IgD-negative memory B cell (primary cell): Measurements from ENCODE around the gene UBQLN4. TPM values are rescaled to one million over a fixed set of nuclear protein-coding genes. Genes with fewer than 3 reads are reported as not detected.

Experiments used
- H3K27ac Mint-ChIP-seq, 3 donors: one replicate each; pipeline ENCODE4 v1.8.0; 2020 to 2022; ENCODE audit warnings: mild to moderate bottlenecking in 3 of 3, mixed read lengths in 3 of 3, moderate library complexity in 1 of 3
- H3K27me3 Mint-ChIP-seq: one replicate; pipeline ENCODE4 v1.8.0; 2021; ENCODE audit warnings: mixed read lengths
- H3K36me3 Mint-ChIP-seq: one replicate; pipeline ENCODE4 v1.8.0; 2020; ENCODE audit warnings: mild to moderate bottlenecking, mixed read lengths
- H3K4me1 Mint-ChIP-seq, 3 donors: one replicate each; pipeline ENCODE4 v1.8.0; 2020 to 2022; ENCODE audit warnings: mixed read lengths in 3 of 3, mild to moderate bottlenecking in 1 of 3
- H3K4me3 Mint-ChIP-seq, 4 donors: one replicate each; pipeline ENCODE4 v1.8.0; 2020 to 2022; ENCODE audit warnings: mild to moderate bottlenecking in 4 of 4, mixed read lengths in 4 of 4, moderate library complexity in 3 of 4
- H3K9me3 Mint-ChIP-seq, 3 donors: one replicate each; pipeline ENCODE4 v1.8.0; 2020 to 2021; ENCODE audit warnings: mixed read lengths in 3 of 3, mild to moderate bottlenecking in 1 of 3
- polyA plus RNA-seq: library from polyadenylated mRNA; unstranded; fragments of 300-500 nt; fragmentation: Illumina TruSeq; gene quantifications from one replicate; pipeline ENCODE4 v1.2.3, GENCODE V29; 2021

Gene UBQLN4
- polyA plus RNA-seq, 1 donor from 2014 or later: 7.6 TPM

DNA sequence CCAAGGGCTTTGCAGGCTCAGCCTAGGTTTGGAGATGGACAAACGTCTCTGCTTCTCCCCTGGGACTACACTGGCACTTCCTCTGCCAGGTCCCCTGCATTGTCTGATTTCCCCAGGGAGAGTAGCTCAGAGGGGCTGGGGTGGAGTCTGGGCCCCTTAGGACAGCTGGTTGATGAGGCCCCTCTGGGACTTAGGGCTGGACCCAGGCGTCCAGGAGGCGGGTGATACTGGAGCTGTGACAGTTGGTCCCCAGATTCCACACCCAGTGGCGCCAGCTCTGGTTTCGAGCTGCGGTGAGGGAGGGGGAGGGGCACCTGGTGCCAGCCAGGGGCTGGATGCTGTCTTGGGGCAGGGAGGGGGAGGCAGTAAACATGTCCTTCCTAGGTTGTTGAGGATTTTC is 36.1 kb upstream of the UBQLN4 start:
- Mint-ChIP-seq H3K4me3 (no peak overlapping the region), H3K4me1 (peaks cover 0 to 8% (median 4%) of the 10 kb centered on the region in 3 donors), H3K9me3 (no peaks in the 10 kb centered on the region), H3K27ac (peak overlapping the region in 1 of 3 donors; percentile 23), H3K36me3 (no peaks in the 10 kb centered on the region), H3K27me3 (peaks cover 18% of the 10 kb centered on the region)

DNA sequence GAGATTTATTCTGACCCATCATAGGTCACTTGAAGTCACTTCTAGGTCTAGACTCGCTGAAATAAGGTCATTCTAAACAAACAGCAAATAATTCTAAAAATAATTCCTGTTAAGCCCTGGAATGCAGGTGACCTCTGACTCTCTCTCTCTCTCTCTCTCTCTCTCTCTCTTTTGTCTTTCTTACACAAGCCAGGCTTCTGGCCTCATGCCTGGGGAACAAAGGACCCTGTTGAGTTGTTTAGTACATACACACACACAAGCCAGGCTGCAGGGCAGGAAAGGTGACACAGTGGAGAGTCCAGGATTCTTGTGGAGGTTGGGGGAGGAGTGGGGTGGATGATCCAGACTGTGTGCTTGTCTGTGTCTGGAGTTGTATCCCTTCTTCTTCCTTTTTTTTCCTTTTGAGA is 32.7 kb upstream of the UBQLN4 start:
- no peaks in the 10 kb centered on the region for H3K9me3 Mint-ChIP-seq
- H3K27me3 Mint-ChIP-seq: peaks cover 28% of the 10 kb centered on the region
- no peak overlapping the region for H3K4me3 Mint-ChIP-seq
- H3K4me1 Mint-ChIP-seq: peaks cover 0 to 11% (median 6%) of the 10 kb centered on the region in 3 donors
- no peaks in the 10 kb centered on the region for H3K36me3 Mint-ChIP-seq
- no peak overlapping the region for H3K27ac Mint-ChIP-seq

GRCh38 chr1:156083800-156084790 is 30.5 kb upstream of the UBQLN4 start:
- H3K4me3 Mint-ChIP-seq: peak overlapping the region; percentile 32 to 77 (median 52)
- H3K36me3 Mint-ChIP-seq: no peaks in the 10 kb centered on the region
- peaks cover 2 to 4% (median 4%) of the 10 kb centered on the region in 3 donors for H3K4me1 Mint-ChIP-seq
- no peaks in the 10 kb centered on the region for H3K9me3 Mint-ChIP-seq
- H3K27me3 Mint-ChIP-seq: peaks cover 26% of the 10 kb centered on the region
- no peak overlapping the region for H3K27ac Mint-ChIP-seq

GRCh38 chr1:156082309-156083091 is 28.9 kb upstream of the UBQLN4 start, which contains the start of gene MEX3A:
TSS of gene MEX3A (minus strand) at chr1:156082465. CDS start at chr1:156081998, 467 bp downstream.
- Mint-ChIP-seq H3K27me3 (peaks cover 23% of the 10 kb centered on the region), H3K36me3 (no peaks in the 10 kb centered on the region), H3K27ac (peak within 1 kb of the TSS in 1 of 3 donors; percentile 12), H3K4me3 (peak within 1 kb of the TSS; percentile 74 to 96 (median 86)), H3K9me3 (no peaks in the 10 kb centered on the region), H3K4me1 (peaks cover 6 to 9% (median 6%) of the 10 kb centered on the region in 3 donors)

DNA sequence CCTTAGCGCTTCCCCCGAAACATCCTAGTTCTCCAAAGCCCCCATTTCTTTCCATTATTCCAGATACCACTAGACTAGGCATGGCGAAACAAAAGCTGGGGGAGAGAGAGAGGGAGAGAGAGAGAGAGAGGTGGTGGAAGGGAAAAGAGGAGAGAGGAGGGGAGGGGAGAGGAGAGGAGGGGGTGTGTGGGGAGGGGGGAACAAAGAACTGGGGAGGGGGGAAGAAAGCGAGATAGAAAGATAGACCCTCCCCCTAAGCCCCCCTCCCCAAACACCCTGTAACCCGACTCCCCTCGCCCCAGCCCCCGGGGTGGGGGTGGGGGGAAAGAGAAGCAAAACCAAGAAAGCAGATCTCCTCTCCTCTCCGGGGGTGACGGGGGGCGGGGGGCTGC is 28.3 kb upstream of the UBQLN4 start:
- H3K27ac Mint-ChIP-seq: peak overlapping the region in 1 of 3 donors; percentile 12
- H3K4me1 Mint-ChIP-seq: peaks cover 6 to 9% (median 6%) of the 10 kb centered on the region in 3 donors
- H3K9me3 Mint-ChIP-seq: no peaks in the 10 kb centered on the region
- H3K36me3 Mint-ChIP-seq: no peaks in the 10 kb centered on the region
- peaks cover 19% of the 10 kb centered on the region for H3K27me3 Mint-ChIP-seq
- peak overlapping the region; percentile 74 to 96 (median 86) for H3K4me3 Mint-ChIP-seq

DNA sequence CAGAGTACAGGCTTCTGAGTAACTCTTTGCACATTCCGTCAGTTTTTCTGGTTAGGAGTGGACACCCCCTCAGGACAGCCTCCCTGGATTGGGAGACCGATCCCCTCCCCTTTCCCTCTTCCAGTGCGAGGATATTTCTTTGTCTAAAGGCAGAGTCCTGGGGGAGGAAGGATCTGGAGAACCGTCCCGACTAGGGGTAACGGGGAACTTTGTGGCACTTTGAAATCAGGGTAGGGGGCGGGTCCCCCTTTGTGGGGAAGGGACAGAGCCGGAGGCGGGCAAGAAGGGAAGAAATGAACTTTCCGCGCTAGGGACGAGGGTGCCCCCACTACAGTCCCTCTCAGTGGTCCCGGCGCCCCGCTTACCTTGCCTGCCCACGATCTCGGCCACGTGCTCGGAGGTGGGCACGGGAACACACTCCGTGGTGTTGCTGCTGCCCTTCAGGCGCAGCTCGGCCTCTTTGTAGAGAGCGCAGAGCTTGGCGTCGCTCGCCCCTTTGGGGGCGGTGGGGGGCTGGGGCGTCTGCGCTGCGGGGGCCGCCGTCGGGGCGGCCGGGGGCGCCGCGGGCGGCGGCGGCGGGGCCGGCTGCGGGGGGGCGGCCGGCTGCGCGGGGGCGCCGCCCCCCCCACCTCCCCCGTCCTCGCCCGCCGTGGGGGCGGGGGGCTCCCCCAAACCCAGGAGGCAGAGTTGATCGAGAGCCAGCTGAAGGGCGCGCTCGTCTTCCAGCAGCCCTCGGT is 27.8 kb upstream of the UBQLN4 start:
- Mint-ChIP-seq H3K4me3 (peak overlapping the region; percentile 43 to 93 (median 70)), H3K9me3 (no peaks in the 10 kb centered on the region), H3K4me1 (peaks cover 6 to 9% (median 8%) of the 10 kb centered on the region in 3 donors), H3K27me3 (peaks cover 19% of the 10 kb centered on the region), H3K27ac (peak overlapping the region in 1 of 3 donors; percentile 12), H3K36me3 (no peaks in the 10 kb centered on the region)

DNA sequence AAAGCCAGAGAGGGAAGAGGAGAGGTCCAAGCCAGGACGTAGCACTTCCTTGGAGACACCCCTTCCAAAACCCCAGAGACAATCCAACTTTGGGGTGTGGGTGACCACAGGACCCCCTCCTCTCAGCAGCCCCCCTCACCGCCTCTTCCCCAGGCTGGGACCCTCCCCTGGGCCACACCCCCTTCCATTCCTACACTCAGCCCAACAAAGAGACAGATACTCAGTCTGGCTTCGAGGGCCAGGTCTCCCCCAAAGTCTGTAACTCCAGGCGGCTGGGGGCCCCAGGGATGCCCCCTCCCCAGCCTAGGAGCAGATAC is 27.2 kb upstream of the UBQLN4 start:
- Mint-ChIP-seq H3K4me1 (peaks cover 8 to 10% (median 9%) of the 10 kb centered on the region in 3 donors), H3K4me3 (peak overlapping the region in 3 of 4 donors; percentile 43 to 63 (median 59)), H3K27ac (peak overlapping the region in 1 of 3 donors; percentile 12), H3K27me3 (peaks cover 16% of the 10 kb centered on the region), H3K9me3 (no peaks in the 10 kb centered on the region), H3K36me3 (no peaks in the 10 kb centered on the region)

GRCh38 chr1:156080241-156080862 is 26.8 kb upstream of the UBQLN4 start:
- Mint-ChIP-seq H3K27me3 (peaks cover 15% of the 10 kb centered on the region), H3K36me3 (no peaks in the 10 kb centered on the region), H3K4me1 (peaks cover 9 to 13% (median 10%) of the 10 kb centered on the region in 3 donors), H3K27ac (no peak overlapping the region), H3K4me3 (peak overlapping the region in 1 of 4 donors; percentile 63), H3K9me3 (no peaks in the 10 kb centered on the region)

DNA sequence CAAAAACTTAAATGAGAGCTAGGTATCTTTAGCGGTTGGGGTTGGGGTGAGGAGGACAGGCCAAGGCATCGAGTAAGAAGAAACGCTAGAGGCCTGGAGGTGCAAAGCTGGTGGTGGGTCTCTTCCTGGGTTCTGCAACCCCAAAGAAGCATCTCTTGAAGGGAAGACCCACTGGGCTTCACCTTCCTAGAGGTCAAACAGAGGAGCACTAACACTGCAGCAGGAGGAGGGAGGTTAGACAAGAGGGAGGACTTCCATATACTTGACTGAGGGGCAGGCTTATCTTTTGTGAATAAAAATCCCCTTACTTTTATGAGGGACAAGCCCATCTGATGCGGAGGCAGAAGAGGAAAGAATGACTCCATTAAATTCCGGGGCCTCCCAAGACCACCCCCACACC is 26.2 kb upstream of the UBQLN4 start:
- H3K4me1 Mint-ChIP-seq: peaks cover 9 to 17% (median 10%) of the 10 kb centered on the region in 3 donors
- H3K4me3 Mint-ChIP-seq: peak overlapping the region in 1 of 4 donors; percentile 90
- H3K27ac Mint-ChIP-seq: no peak overlapping the region
- H3K27me3 Mint-ChIP-seq: peaks cover 15% of the 10 kb centered on the region
- H3K9me3 Mint-ChIP-seq: no peaks in the 10 kb centered on the region
- no peaks in the 10 kb centered on the region for H3K36me3 Mint-ChIP-seq

GRCh38 chr1:156078728-156079127 is 25.1 kb upstream of the UBQLN4 start:
- peak overlapping the region in 2 of 4 donors; percentile 25 to 64 for H3K4me3 Mint-ChIP-seq
- peak overlapping the region in 1 of 3 donors; percentile 53 for H3K27ac Mint-ChIP-seq
- H3K27me3 Mint-ChIP-seq: peaks cover 12% of the 10 kb centered on the region
- H3K4me1 Mint-ChIP-seq: peaks cover 9 to 17% (median 10%) of the 10 kb centered on the region in 3 donors
- H3K9me3 Mint-ChIP-seq: no peaks in the 10 kb centered on the region
- H3K36me3 Mint-ChIP-seq: no peaks in the 10 kb centered on the region

DNA sequence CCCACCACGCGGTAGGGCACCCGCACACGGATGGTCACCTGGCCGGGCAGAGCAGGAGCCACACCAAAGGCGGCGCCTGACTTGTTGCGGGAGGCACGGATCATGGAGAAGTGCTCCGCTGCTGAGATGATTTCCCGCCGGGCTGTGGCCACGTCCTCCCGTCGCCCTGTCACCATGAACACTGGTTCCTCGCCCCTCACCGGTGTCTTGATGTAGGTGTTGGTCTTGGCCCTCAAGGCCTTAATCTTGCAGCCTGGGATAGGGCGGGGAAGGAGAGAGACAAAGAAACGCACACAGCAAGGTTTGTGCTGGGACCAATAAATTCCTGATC is 23.8 kb upstream of the UBQLN4 start:
- Mint-ChIP-seq H3K27ac (no peak overlapping the region), H3K9me3 (no peaks in the 10 kb centered on the region)

GRCh38 chr1:156076609-156077429 is 23.2 kb upstream of the UBQLN4 start:
- Mint-ChIP-seq H3K27me3 (peaks cover 4% of the 10 kb centered on the region), H3K9me3 (no peaks in the 10 kb centered on the region), H3K4me1 (peaks cover 8 to 14% (median 9%) of the 10 kb centered on the region in 3 donors), H3K27ac (peak overlapping the region in 1 of 3 donors; percentile 12), H3K4me3 (peak overlapping the region; percentile 64 to 95 (median 84)), H3K36me3 (no peaks in the 10 kb centered on the region)

More for the DNA sequence above, 23.8 kb upstream of the UBQLN4 start:
- H3K27me3 Mint-ChIP-seq: peaks cover 4% of the 10 kb centered on the region
- H3K4me1 Mint-ChIP-seq: peaks cover 8 to 14% (median 9%) of the 10 kb centered on the region in 3 donors
- peak overlapping the region in 3 of 4 donors; percentile 64 to 84 (median 78) for H3K4me3 Mint-ChIP-seq
- H3K36me3 Mint-ChIP-seq: no peaks in the 10 kb centered on the region

GRCh38 chr1:156075775-156076204 is 22.2 kb upstream of the UBQLN4 start:
- Mint-ChIP-seq H3K9me3 (no peaks in the 10 kb centered on the region), H3K4me3 (peak overlapping the region; percentile 64 to 95 (median 84)), H3K4me1 (peaks cover 8 to 12% (median 9%) of the 10 kb centered on the region in 3 donors), H3K27ac (peak overlapping the region in 2 of 3 donors; percentile 12 to 34), H3K36me3 (no peaks in the 10 kb centered on the region), H3K27me3 (peaks cover 3% of the 10 kb centered on the region)
